Neuron (in vitro differentiated cells): Measurements from ENCODE around the gene CKAP5.
A peak's percentile ranks its signal among the peaks of the same experiment; 100 is the strongest.

ENCODE experiments used
- H2AFZ ChIP-seq: one replicate; pipeline ENCODE4 v1.6.1; 2013; ENCODE audit warnings: low read depth, mild to moderate bottlenecking, inconsistent platforms, low read length, moderate library complexity
- H3K27me3 ChIP-seq: one replicate; pipeline ENCODE4 v1.6.1; 2013; ENCODE audit warnings: low read length; ENCODE audit not compliant: insufficient read depth
- H3K36me3 ChIP-seq: one replicate; pipeline ENCODE4 v1.6.1; 2013; ENCODE audit warnings: low read length; ENCODE audit not compliant: insufficient read depth
- H3K4me1 ChIP-seq: one replicate; pipeline ENCODE4 v1.6.1; 2013; ENCODE audit warnings: low read length; ENCODE audit not compliant: insufficient read depth
- H3K4me3 ChIP-seq: 2 replicates; pipeline ENCODE4 v1.5.1; 2013; ENCODE audit warnings: mild to moderate bottlenecking, low read length, moderate library complexity
- H3K9me3 ChIP-seq: one replicate; pipeline ENCODE4 v1.6.1; 2013; ENCODE audit warnings: low read length

The CKAP5 gene

DNA sequence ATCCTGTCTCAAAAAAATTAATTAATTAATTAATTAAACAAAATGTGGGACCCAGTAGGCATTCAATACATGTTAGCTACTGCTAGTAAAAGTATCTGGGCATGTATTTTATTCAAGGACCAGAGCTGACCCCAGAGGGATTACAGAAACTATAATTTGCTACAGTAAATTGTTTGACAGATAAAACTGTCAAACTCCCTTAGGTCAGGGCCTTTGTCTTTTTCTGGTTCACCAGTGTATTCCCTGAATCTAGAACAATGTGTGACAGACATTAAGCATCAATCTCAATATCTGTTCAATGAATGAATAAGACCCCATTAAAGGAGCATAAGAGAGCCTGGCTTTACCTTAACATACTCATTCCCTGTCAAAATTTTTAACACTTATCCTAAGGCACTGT lies 6.0 kb downstream of the CKAP5 start:
- Histone ChIP-seq H3K36me3 (peaks cover 15% of the 10 kb centered on the region), H3K4me3 (no peak overlapping the region), H3K27me3 (no peaks in the 10 kb centered on the region)

DNA sequence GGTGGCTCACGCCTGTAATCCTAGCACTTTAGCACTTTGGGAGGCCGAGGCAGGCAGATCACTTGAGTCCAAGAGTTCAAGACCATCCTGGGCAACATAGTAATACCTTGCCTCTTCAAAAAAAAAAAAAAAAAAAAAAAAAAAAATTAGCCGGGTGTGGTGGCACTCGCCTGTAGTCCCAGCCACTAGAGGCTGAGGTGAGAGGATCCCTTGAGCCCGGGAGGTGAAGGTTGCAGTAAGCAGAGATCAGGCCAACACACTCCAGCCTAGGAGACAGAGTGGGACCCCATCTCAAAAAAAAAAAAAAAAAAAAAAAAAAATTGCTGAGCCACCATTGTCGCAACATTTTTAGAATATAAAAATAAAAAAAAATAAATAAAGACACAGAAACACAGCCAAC lies 7.6 kb downstream of the CKAP5 start:
- Histone ChIP-seq H3K36me3 (peaks cover 15% of the 10 kb centered on the region), H3K4me1 (no peaks in the 10 kb centered on the region), H3K4me3 (no peak overlapping the region), H3K9me3 (no peaks in the 10 kb centered on the region), H3K27me3 (no peaks in the 10 kb centered on the region), H2AFZ (no peak overlapping the region)

More for the DNA sequence above, 6.0 kb downstream of the CKAP5 start:
- Histone ChIP-seq H2AFZ (no peak overlapping the region), H3K4me1 (peaks cover 8% of the 10 kb centered on the region), H3K9me3 (no peaks in the 10 kb centered on the region)

DNA sequence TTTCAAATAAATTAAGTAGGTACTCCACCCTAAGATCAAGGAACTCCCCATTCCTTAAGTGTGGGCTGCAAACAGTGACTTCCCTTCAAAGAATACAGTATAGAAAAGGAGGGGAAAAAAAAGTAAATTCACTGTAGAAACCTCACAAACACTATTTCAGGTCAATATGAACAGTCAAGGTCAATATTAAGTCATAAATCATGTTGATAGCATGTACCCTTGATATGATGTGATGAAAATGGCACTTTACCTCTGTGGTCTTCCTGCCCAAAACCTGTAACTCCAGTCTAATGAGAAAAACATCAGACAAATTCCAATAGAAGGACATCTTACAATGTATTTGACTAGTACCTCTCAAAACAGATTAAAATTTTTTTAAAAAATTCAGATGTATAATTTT lies 8.2 kb downstream of the CKAP5 start:
- Histone ChIP-seq H3K9me3 (no peaks in the 10 kb centered on the region), H3K27me3 (no peaks in the 10 kb centered on the region), H2AFZ (no peak overlapping the region), H3K36me3 (peaks cover 11% of the 10 kb centered on the region), H3K4me1 (no peaks in the 10 kb centered on the region), H3K4me3 (no peak overlapping the region)

DNA sequence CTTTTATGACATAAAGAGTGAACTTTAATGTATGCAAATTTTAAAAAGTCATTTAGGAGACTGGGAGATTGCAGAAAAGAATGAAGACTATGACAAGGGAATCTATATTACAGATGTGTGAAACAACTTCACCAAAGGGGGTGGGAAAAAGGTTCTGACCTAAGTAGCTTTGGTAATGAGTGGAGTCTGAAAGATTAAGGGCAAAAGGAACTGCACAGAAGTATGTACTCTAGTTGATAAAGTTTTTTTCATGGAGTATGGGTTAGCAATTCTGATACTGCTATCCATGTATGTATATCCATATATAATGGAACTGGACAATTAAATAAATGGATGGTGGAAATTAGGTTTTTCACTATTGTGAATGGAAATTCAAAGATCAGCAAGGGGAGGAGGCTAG lies 9.2 kb downstream of the CKAP5 start:
- H3K4me1 ChIP-seq: no peaks in the 10 kb centered on the region
- H3K4me3 ChIP-seq: no peak overlapping the region
- H3K27me3 ChIP-seq: no peaks in the 10 kb centered on the region
- H3K9me3 ChIP-seq: no peaks in the 10 kb centered on the region
- H2AFZ ChIP-seq: no peak overlapping the region
- peaks cover 7% of the 10 kb centered on the region for H3K36me3 ChIP-seq

DNA sequence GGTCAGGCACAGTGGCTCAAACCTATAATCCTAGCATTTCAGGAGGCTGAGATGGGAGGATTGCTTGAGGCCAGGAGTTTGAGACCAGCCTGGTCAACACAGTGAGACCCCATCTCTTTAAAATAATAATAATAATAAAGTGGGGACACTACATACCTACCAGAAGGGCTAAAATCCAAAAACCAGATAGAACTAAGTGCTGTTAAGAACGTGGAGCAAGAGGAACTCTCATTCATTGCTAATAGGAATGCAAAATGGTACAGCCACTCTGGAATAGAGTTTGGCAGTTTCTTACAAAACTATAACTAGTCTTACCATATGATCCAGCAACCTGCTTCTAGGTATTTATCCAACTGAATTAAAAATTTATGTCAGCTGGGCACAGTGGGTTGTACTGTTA lies 9.6 kb downstream of the CKAP5 start:
- H3K4me1 ChIP-seq: no peaks in the 10 kb centered on the region
- H3K4me3 ChIP-seq: no peak overlapping the region
- no peaks in the 10 kb centered on the region for H3K9me3 ChIP-seq

DNA sequence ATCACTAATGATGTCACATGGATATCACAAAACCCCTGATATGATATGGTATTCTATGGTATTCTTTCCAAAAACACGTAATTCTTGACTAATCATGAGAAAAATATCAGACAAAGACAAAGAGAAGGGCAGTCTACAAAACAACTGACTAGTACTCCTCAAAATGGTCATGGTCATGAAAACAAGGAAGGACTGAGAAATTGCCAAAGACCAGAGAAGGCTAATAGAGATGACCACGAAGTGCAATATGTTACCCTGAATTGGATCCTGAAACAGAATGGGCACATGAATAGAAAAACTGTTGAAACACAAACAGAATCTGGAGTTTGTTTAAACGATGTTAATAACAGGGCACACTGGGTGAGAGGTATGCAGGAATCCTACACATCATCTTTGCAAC lies 10.2 kb downstream of the CKAP5 start:
- no peak overlapping the region for H3K4me3 ChIP-seq
- no peaks in the 10 kb centered on the region for H3K4me1 ChIP-seq
- H2AFZ ChIP-seq: no peak overlapping the region
- no peaks in the 10 kb centered on the region for H3K9me3 ChIP-seq
- H3K27me3 ChIP-seq: no peaks in the 10 kb centered on the region
- peaks cover 7% of the 10 kb centered on the region for H3K36me3 ChIP-seq

More for the DNA sequence above, 9.6 kb downstream of the CKAP5 start:
- no peaks in the 10 kb centered on the region for H3K27me3 ChIP-seq
- peaks cover 7% of the 10 kb centered on the region for H3K36me3 ChIP-seq
- H2AFZ ChIP-seq: no peak overlapping the region

DNA sequence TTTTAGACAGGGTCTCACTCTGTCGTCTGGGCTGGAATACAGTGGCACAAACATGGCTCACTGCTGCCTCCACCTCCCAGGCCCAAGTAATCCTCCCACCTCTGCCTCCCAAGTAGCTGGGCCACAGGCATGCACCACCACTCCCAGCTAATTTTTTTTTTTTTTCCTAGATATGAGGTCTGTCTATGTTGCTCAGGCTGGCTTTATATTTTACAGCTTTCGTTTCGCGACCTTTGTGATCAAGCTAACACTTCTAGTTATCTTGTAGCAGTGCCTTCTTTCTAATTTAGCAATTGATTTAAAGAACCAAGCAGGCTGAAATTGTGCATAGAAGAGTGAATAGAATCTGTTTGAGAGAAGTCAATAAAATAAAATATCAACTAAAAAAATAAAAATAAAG lies 11.3 kb downstream of the CKAP5 start:
- Histone ChIP-seq H2AFZ (no peak overlapping the region), H3K4me3 (no peak overlapping the region), H3K9me3 (no peaks in the 10 kb centered on the region), H3K27me3 (no peaks in the 10 kb centered on the region), H3K4me1 (no peaks in the 10 kb centered on the region), H3K36me3 (peaks cover 7% of the 10 kb centered on the region)

DNA sequence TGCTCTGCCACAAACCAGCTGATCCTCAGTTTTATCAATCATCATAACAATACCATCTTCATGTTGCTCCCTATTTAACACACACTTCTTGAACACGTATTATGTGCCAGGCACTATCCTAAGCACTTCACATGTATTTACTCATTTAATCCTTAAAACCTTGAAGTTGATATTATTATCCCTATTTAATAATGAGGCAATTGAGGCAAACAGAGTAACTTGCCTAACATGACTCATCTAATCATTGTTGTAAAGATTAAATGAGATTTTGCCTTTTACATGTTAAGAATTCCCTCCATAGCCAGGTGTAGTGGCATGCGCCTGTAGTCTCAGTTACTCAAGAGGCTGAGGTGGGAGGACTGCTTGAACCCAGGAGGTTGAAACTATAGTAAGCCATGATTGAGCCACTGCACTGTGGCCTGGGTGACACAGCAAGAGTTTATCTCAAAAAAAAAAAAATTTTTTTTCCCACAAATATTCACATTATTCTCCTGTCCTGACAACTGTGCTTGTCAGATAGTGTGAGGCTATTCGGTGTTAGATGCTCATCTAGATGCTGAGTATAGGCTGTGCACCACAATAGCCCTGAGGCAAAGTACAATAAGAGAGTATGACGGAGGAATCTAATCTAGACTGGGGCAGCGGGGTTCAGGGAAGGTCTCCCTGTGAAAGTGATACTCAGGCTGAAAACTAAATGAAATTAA lies 13.4 kb downstream of the CKAP5 start:
- Histone ChIP-seq H3K27me3 (no peaks in the 10 kb centered on the region), H3K4me1 (no peaks in the 10 kb centered on the region), H3K9me3 (no peaks in the 10 kb centered on the region), H3K36me3 (peaks cover 5% of the 10 kb centered on the region), H3K4me3 (no peak overlapping the region), H2AFZ (no peak overlapping the region)

DNA sequence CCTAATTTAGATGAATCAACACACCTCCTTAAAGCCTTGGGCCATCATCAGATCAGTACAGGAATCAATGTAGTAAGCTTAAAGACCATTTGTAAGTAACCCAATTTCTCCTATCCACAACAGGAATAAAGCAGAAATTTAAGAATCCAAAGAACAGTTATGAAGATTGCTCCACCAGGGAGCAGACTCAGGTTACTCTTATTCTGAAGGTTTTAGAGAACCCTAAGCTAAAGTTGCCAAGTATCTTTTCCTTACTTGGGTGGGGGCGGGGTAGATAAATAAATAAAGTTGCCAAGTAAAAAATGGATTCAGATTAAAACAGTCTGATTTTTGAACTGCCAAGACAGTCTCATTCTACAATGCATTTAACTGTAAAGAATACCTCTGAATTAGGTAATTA lies 18.1 kb downstream of the CKAP5 start:
- Histone ChIP-seq H3K9me3 (no peaks in the 10 kb centered on the region), H3K27me3 (no peaks in the 10 kb centered on the region), H3K4me3 (no peak overlapping the region), H3K36me3 (peaks cover 3% of the 10 kb centered on the region), H2AFZ (no peak overlapping the region), H3K4me1 (peaks cover 16% of the 10 kb centered on the region)

DNA sequence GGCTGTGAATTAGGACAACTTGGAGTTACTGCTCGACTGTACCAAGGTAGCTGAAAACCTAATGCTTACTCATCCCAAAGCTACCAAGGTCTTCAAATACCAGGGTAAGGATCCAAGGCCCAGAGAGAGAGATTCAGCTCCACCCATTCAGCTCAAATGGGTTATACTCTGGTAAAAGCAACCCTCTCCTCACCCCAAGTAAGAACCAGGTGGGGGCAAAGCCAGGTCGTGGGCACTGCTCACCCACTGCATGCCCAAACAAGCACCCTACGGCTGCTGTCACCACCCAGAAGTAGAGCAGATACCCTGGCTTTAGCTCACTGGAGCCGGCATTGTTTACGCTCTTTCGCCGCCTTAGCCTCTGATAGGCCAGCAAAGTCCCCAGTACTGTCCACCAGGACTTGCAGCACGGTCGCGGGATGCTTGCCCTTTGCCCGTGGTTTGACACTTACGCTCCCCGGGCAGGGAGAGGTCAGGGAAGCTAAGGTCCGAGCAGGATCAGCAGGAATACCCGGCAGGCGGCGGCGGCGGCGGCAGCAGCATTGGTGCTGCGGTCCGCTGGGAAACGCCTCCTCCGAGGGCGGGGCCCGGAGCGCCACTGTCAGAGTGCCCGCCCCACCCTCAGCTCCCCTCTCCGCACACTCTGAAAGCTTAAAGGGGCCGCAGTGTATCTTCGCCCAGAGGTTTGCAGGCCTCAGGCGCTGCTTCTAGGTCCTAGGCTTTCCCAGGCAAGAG lies 19.6 kb downstream of the CKAP5 start:
- Histone ChIP-seq H3K4me3 (peak overlapping the region; percentile 56), H3K9me3 (peaks cover 1% of the 10 kb centered on the region), H3K27me3 (no peaks in the 10 kb centered on the region), H2AFZ (peak overlapping the region; percentile 28), H3K36me3 (peaks cover 3% of the 10 kb centered on the region), H3K4me1 (peaks cover 16% of the 10 kb centered on the region)

DNA sequence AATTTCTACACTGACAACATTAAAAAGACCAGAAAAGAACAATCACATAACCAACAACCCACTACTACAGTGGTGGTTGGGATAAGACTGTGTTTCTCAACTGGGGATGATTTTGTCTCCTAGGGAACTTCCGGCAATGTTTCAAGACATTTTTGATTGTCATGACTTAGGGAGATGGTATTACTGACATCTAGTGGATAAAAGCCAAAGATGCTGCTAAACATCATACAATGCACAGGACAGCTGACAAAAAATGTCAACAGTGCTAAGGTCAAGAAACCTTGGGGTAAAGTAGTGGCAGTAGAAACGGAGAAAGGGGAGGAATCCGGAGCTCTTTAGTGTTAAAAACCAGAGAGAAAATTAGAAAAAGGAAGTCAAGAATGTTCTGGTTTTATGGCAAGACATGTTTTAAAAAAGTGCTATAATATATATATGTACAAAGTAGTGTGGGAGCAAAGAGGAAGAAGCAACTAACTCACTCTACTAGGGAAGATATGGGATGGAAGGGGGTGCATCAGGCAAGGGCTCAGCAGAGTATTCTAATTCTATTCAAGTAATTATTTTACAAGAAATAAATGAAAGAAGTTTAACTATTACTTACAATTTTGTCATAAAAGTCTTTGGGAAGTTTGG lies 37.2 kb downstream of the CKAP5 start:
- H3K27me3 ChIP-seq: no peaks in the 10 kb centered on the region
- H3K4me3 ChIP-seq: no peak overlapping the region
- no peaks in the 10 kb centered on the region for H3K9me3 ChIP-seq
- H3K4me1 ChIP-seq: no peaks in the 10 kb centered on the region
- H2AFZ ChIP-seq: no peak overlapping the region
- H3K36me3 ChIP-seq: peaks cover 67% of the 10 kb centered on the region

DNA sequence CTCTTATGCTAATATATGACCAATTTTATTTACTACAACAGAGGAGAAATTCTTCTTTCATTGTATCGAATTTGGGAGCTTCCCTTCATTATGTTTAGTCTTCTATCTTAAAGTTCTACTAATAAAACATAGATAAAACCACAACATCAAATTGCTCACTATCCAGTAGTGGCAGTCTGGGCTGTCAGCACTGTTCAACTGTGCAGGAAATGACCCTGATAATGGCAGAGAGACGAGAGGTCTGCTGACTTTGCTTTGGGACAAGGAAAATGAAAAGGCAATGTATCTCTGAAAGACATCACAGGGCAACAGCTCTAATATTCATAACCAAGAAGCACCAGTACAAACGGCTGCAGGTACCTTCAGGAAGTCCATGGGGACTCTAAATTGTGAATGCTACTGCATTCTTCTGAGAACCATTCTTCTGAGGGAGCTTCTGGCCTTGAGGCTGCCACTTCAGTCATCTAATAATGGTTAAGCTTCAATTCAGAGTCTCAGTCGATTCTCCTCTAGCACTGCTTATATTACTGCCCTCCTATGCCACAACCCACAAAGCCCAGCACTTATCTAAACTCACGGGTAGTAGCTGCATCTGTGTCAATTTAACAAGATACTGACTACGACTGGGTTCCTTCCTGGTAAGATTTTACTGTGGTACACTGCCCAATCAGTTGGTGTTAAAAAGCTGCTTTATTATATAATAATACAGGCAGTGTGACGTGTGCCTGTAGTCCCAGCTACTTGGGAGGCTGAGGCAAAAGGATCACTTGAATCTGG lies 44.2 kb downstream of the CKAP5 start:
- Histone ChIP-seq H2AFZ (no peak overlapping the region), H3K4me3 (no peak overlapping the region), H3K36me3 (peaks cover 69% of the 10 kb centered on the region), H3K9me3 (no peaks in the 10 kb centered on the region), H3K27me3 (no peaks in the 10 kb centered on the region), H3K4me1 (no peaks in the 10 kb centered on the region)

DNA sequence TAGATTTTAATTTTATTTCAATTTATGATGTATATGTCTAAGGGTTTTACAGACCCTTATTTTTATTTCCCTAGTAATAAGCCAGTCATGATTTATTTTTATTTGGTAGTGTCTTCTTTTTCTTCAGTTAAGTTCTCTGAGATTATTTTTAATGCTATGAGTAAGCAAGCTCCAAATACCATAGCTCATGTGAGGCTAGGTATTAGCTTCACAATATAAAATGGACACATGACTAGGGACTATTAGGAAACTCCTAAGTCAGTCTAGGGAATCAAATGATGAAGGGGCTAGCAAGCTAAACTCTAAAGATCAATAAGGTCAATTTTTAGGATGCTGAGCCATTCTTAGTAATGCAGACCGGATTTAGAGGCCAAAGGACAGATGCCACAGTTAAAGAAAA lies 45.9 kb downstream of the CKAP5 start:
- no peaks in the 10 kb centered on the region for H3K4me1 ChIP-seq
- H3K9me3 ChIP-seq: no peaks in the 10 kb centered on the region
- H3K27me3 ChIP-seq: no peaks in the 10 kb centered on the region
- H2AFZ ChIP-seq: no peak overlapping the region
- peaks cover 70% of the 10 kb centered on the region for H3K36me3 ChIP-seq
- H3K4me3 ChIP-seq: no peak overlapping the region
